Activated CD8-positive, alpha-beta T cell treated with anti-CD3 and anti-CD28 coated beads, Interleukin-2, amount 10 ng/mL, durations not matched to agents 7 days and 5 days (primary cell): ENCODE data around the gene ARHGEF37. TPM values are rescaled to one million over a fixed set of nuclear protein-coding genes. Genes with fewer than 3 reads are reported as not detected.
"Not testable (repeated sequence)": the region's sequence is repeated elsewhere in the genome, so short reads cannot be mapped to it uniquely, and the experiment has no call there.

Experiments
- ATAC-seq: fragments of 150-1000 bp; cut with Tn5 transposase; one replicate; pipeline ENCODE4 v1.10.0; 2021; ENCODE audit warnings: moderate library complexity
- CTCF ChIA-PET: fragments of 350-600 bp; sonication (Branson Sonifier 250); formaldehyde crosslinking; loops from one replicate; lab custom pipeline; 2021; ENCODE audit warnings: antibody characterized with exemption; lab: Charles Lee
- POLR2A ChIA-PET: fragments of 350-600 bp; sonication (Branson Sonifier 250); formaldehyde crosslinking; loops from one replicate; lab custom pipeline; 2021; ENCODE audit warnings: antibody characterized with exemption; lab: Charles Lee
- DNase-seq: peaks from one replicate; pipeline ENCODE4 v3.0.0-alpha.2; 2020
- H3K27ac Mint-ChIP-seq: one replicate; pipeline ENCODE4 v1.8.0; 2021; ENCODE audit warnings: mild to moderate bottlenecking, mixed read lengths
- H3K27me3 Mint-ChIP-seq: one replicate; pipeline ENCODE4 v1.8.0; 2021; ENCODE audit warnings: low read depth, mixed read lengths
- H3K36me3 Mint-ChIP-seq: one replicate; pipeline ENCODE4 v1.8.0; 2021; ENCODE audit warnings: low read depth, mixed read lengths
- H3K4me1 Mint-ChIP-seq: one replicate; pipeline ENCODE4 v1.8.0; 2021; ENCODE audit warnings: low read depth, mixed read lengths
- H3K4me3 Mint-ChIP-seq: one replicate; pipeline ENCODE4 v1.8.0; 2021; ENCODE audit warnings: mild to moderate bottlenecking, mixed read lengths
- H3K9me3 Mint-ChIP-seq: one replicate; pipeline ENCODE4 v1.8.0; 2022; ENCODE audit warnings: mixed read lengths; ENCODE audit not compliant: insufficient read depth
- total RNA-seq, 2 experiments: library from RNA; stranded (reverse); gene quantifications; one replicate each; pipeline ENCODE4 v1.2.3, GENCODE V29; 2021

Gene ARHGEF37
- total RNA-seq, 2 experiments from 2014 or later: 1.0 to 1.4 TPM

DNA sequence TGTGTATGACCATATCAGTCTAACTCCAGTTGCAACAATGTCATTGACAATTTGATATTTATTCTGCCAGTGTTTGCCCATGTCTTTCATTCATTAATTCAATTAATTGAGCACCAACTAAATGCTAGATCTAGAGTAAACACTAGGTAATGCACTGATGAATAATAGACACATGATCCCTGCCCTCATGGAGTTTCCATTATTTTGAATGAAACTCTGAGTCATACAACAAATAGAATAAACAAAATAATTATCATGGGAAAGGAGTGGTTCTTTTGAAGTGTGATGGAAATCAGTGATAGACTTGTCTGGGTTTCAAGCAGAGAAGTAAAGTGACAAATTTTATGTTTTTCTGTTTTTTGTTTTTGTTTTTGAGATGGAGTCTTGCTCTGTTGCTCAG lies 4.6 kb downstream of the ARHGEF37 start:
- no peaks in the 10 kb centered on the region for H3K36me3 Mint-ChIP-seq
- ChIA-PET CTCF (no interaction called here), POLR2A (no interaction called here)
- H3K9me3 Mint-ChIP-seq: no peaks in the 10 kb centered on the region
- DNase-seq: no peak
- H3K27me3 Mint-ChIP-seq: peaks cover 10% of the 10 kb centered on the region
- H3K27ac Mint-ChIP-seq: no peak overlapping the region
- H3K4me1 Mint-ChIP-seq: peaks cover 5% of the 10 kb centered on the region
- no peak overlapping the region for H3K4me3 Mint-ChIP-seq
- ATAC-seq: no peak

DNA sequence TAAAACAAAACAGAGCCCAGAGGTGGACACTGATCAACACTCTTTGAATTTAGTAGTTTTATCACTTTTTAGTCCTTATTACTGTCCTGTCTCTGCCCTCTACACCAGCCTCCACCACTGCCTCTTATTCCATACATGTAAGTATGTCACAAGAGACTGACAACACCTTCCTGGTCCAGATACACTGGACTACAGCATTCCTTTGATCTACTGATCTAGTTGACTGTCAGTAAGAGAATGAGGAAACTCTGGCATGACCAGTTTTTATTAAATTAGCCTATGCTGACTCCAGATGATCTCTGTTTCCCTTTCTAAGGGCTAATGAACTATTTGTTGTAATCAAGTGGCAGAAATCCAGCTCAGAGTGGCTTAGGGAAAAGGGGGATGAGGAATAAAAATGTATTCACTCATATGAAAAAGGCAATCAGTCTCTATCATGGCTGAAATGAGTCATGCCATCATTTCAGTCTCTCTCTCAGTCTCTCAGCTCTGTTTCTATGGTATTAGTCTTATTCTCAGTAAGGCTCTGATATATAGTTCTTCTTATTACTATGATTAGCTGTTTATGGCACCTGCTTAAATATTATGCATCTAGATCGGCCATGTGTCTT lies 5.5 kb downstream of the ARHGEF37 start:
- H3K27ac Mint-ChIP-seq: no peak overlapping the region
- H3K9me3 Mint-ChIP-seq: no peaks in the 10 kb centered on the region
- DNase-seq (no peak), ATAC-seq (no peak)
- ChIA-PET POLR2A (interaction anchor here (0.9 kb wide), 1 partner anchor 25 kb away, joined by 3 read pairs; no protein-coding TSS in a partner anchor), CTCF (interaction anchor here (0.6 to 1.0 kb wide), 4 partner anchors 11 to 219 kb away, joined by 3 to 4 read pairs (median 3); no protein-coding TSS in a partner anchor)
- H3K4me3 Mint-ChIP-seq: no peak overlapping the region
- no peaks in the 10 kb centered on the region for H3K36me3 Mint-ChIP-seq
- H3K4me1 Mint-ChIP-seq: peaks cover under 1% of the 10 kb centered on the region
- peaks cover 6% of the 10 kb centered on the region for H3K27me3 Mint-ChIP-seq

- Mint-ChIP-seq H3K27ac (no peak overlapping the region), H3K36me3 (no peaks in the 10 kb centered on the region), H3K4me1 (no peaks in the 10 kb centered on the region), H3K9me3 (no peaks in the 10 kb centered on the region), H3K27me3 (peaks cover 3% of the 10 kb centered on the region), H3K4me3 (no peak overlapping the region)
- ChIA-PET POLR2A (no interaction called here), CTCF (no interaction called here)
- ATAC-seq (no peak), DNase-seq (no peak)
These were observed 7.6 kb downstream of the ARHGEF37 start for GRCh38 chr5:149588936-149589335.

DNA sequence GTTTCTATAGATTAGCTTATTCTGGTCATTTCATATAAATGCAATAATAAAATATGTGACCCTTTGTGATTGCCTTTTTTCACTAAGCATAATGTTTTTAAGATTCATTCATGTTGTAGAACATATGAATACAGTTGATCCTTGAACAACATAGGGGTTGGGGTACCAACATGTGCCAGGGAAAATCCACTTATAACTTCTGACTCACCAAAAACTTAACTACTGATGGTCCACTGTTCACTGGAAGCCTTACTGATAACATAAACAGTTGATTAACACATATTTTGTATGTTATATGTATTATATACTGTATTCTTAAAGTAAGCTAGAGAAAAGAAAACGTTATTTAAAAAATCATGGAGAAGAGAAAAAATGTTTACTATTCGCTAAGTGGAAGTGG lies 12.1 kb downstream of the ARHGEF37 start:
- H3K4me3 Mint-ChIP-seq: no peak overlapping the region
- H3K4me1 Mint-ChIP-seq: no peaks in the 10 kb centered on the region
- no peaks in the 10 kb centered on the region for H3K9me3 Mint-ChIP-seq
- CTCF ChIA-PET: no interaction called here
- H3K36me3 Mint-ChIP-seq: no peaks in the 10 kb centered on the region
- POLR2A ChIA-PET: no interaction called here
- no peak overlapping the region for H3K27ac Mint-ChIP-seq
- no peak for ATAC-seq
- DNase-seq: no peak
- peaks cover 5% of the 10 kb centered on the region for H3K27me3 Mint-ChIP-seq

GRCh38 chr5:149594206-149594895 lies 13.1 kb downstream of the ARHGEF37 start:
- POLR2A ChIA-PET: no interaction called here
- no peak for ATAC-seq
- H3K4me3 Mint-ChIP-seq: no peak overlapping the region
- no peaks in the 10 kb centered on the region for H3K9me3 Mint-ChIP-seq
- DNase-seq: no peak
- H3K27ac Mint-ChIP-seq: no peak overlapping the region
- H3K36me3 Mint-ChIP-seq: no peaks in the 10 kb centered on the region
- CTCF ChIA-PET: interaction anchor here (1.5 to 1.7 kb wide), 2 partner anchors 11 to 30 kb away, joined by 3 to 4 read pairs; no protein-coding TSS in a partner anchor
- no peaks in the 10 kb centered on the region for H3K4me1 Mint-ChIP-seq
- peaks cover 5% of the 10 kb centered on the region for H3K27me3 Mint-ChIP-seq

DNA sequence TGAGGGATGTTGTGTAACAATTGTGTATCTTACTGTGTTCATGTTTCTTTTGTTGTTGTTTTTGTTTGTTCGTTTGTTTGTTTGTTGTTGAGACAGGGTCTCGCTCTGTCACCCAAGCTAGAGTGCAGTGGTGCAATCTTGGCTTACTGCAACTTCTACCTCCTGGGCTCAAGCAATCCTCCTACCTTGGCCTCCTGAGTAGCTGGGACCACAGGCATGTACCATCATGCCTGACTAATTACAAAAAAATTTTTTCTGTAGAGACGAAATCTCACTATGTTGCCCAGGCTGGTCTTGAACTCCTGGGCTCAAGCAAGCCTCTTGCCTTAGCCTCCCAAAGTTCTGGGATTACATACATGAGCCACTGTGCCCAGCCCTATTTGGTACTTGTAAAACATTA lies 13.8 kb downstream of the ARHGEF37 start:
- ATAC-seq, H3K4me1 Mint-ChIP-seq, DNase-seq, H3K27me3 Mint-ChIP-seq, H3K4me3 Mint-ChIP-seq, H3K27ac Mint-ChIP-seq, POLR2A ChIA-PET, H3K9me3 Mint-ChIP-seq, H3K36me3 Mint-ChIP-seq: not testable (repeated sequence)
- CTCF ChIA-PET: interaction anchor here (1.0 to 1.7 kb wide), 3 partner anchors 11 to 30 kb away, joined by 3 to 4 read pairs (median 3); no protein-coding TSS in a partner anchor

DNA sequence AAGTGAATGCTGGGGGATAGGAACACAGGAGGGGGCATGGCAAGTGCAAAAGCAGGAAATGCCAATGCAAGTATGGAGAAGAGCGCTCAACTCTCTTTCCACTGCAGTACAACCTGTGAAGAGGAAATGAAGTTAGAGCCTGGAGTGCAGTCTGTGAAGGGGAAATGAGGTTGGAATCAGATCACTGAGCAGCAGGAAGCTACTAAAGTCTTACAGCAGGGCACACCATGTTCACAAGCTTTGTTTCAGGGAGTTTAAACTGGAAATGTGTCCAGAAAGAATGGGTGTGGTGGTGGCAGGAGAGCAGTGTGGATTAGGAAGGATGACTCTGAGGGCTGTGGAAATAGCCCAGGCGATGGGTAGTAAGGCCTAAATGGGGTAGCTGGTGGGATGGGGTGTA lies 15.4 kb downstream of the ARHGEF37 start:
- ChIA-PET CTCF (interaction anchor here (0.9 kb wide), 1 partner anchor 32 kb away, joined by 3 read pairs; no protein-coding TSS in a partner anchor), POLR2A (no interaction called here)
- DNase-seq: no peak
- Mint-ChIP-seq H3K27ac (no peak overlapping the region), H3K9me3 (no peaks in the 10 kb centered on the region), H3K36me3 (no peaks in the 10 kb centered on the region), H3K4me1 (no peaks in the 10 kb centered on the region), H3K4me3 (no peak overlapping the region), H3K27me3 (peaks cover 5% of the 10 kb centered on the region)
- no peak for ATAC-seq

DNA sequence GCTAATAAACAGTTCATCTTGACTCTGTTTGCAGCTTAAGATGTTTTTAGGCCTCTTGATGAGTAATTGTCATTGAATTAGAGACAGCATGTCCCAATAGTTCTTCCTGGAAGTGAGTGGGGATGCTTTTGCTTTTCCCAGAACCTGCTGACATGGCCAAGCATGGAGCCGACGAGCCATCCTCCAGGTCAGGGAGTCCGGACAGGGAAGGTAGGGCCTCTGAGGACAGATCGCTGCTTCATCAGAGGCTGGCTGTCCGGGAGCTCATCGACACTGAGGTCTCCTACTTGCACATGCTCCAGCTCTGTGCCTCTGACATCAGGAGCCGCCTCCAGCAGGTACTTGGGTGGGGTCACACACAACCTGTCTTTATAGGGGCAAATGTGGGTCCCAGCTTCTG lies 16.3 kb downstream of the ARHGEF37 start:
- H3K36me3 Mint-ChIP-seq: no peaks in the 10 kb centered on the region
- no peaks in the 10 kb centered on the region for H3K9me3 Mint-ChIP-seq
- peaks cover 11% of the 10 kb centered on the region for H3K27me3 Mint-ChIP-seq
- DNase-seq (no peak), ATAC-seq (no peak)
- no peaks in the 10 kb centered on the region for H3K4me1 Mint-ChIP-seq
- no peak overlapping the region for H3K27ac Mint-ChIP-seq
- ChIA-PET CTCF (interaction anchor here (0.9 kb wide), 1 partner anchor 33 kb away, joined by 3 read pairs; no protein-coding TSS in a partner anchor), POLR2A (interaction anchor here (0.5 kb wide), 1 partner anchor 382 kb away, joined by 3 read pairs; no protein-coding TSS in a partner anchor)
- H3K4me3 Mint-ChIP-seq: no peak overlapping the region

DNA sequence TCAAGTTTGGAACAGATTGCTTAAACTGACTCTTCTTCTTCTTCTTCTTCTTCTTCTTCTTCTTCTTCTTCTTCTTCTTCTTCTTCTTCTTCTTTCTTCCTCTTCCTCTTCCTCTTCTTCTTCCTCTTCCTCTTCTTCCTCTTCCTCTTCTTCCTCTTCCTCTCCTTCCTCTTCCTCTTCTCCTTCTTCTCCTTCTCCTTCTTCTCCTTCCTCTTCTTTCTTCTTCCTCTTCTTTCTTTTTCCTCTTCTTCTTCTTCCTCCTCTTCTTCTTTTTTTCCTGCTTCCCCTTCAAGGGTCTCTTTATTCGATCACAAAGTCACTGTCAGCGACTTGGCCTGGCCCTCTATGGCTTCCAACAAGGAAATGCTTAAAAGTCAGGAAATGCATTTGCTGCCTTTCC lies 16.9 kb downstream of the ARHGEF37 start:
- H3K4me3 Mint-ChIP-seq, CTCF ChIA-PET: not testable (repeated sequence)
- peaks cover 12% of the 10 kb centered on the region for H3K27me3 Mint-ChIP-seq

DNA sequence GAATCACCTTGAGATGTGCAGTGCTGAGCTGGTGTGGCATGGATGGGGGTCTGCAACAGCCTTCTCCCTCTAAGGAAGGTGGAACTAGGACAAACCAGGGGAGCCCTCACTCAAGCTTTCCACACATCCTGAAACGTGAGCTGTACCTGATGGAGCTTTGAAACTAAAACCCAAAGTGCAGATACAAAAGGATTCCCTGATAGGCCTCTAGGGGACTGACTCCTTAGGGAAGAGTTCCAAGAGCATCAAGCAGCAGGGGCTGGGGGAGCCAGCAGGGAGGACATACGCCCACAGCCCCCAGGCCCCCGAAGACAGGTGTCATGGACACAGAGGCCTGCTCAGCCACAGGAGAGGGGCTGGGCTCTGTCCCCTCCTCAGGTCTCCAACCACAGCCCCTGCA lies 17.7 kb downstream of the ARHGEF37 start:
- CTCF ChIA-PET: no interaction called here
- H3K36me3 Mint-ChIP-seq: no peaks in the 10 kb centered on the region
- POLR2A ChIA-PET: no interaction called here

More for the DNA sequence above, 16.9 kb downstream of the ARHGEF37 start:
- POLR2A ChIA-PET, DNase-seq, ATAC-seq, H3K36me3 Mint-ChIP-seq, H3K9me3 Mint-ChIP-seq, H3K4me1 Mint-ChIP-seq, H3K27ac Mint-ChIP-seq: not testable (repeated sequence)

GRCh38 chr5:149599375-149599774 lies 18.1 kb downstream of the ARHGEF37 start:
- H3K9me3 Mint-ChIP-seq: no peaks in the 10 kb centered on the region
- POLR2A ChIA-PET: no interaction called here
- no peaks in the 10 kb centered on the region for H3K4me1 Mint-ChIP-seq
- DNase-seq (no peak), ATAC-seq (no peak)
- CTCF ChIA-PET: no interaction called here
- no peak overlapping the region for H3K4me3 Mint-ChIP-seq
- H3K36me3 Mint-ChIP-seq: no peaks in the 10 kb centered on the region
- no peak overlapping the region for H3K27ac Mint-ChIP-seq
- peaks cover 10% of the 10 kb centered on the region for H3K27me3 Mint-ChIP-seq

More for the DNA sequence above, 17.7 kb downstream of the ARHGEF37 start:
- DNase-seq: no peak
- Mint-ChIP-seq H3K27me3 (peaks cover 12% of the 10 kb centered on the region), H3K9me3 (no peaks in the 10 kb centered on the region), H3K27ac (no peak overlapping the region), H3K4me3 (no peak overlapping the region), H3K4me1 (no peaks in the 10 kb centered on the region)
- ATAC-seq: no peak

GRCh38 chr5:149600932-149601331 lies 19.6 kb downstream of the ARHGEF37 start:
- peaks cover 6% of the 10 kb centered on the region for H3K27me3 Mint-ChIP-seq
- POLR2A ChIA-PET: no interaction called here
- H3K27ac Mint-ChIP-seq: no peak overlapping the region
- no peak overlapping the region for H3K4me3 Mint-ChIP-seq
- ATAC-seq (no peak), DNase-seq (no peak)
- no peaks in the 10 kb centered on the region for H3K9me3 Mint-ChIP-seq
- peaks cover 4% of the 10 kb centered on the region for H3K4me1 Mint-ChIP-seq
- CTCF ChIA-PET: interaction anchor here (0.8 to 1.4 kb wide), 3 partner anchors 9 to 21 kb away, joined by 3 read pairs; no protein-coding TSS in a partner anchor
- no peaks in the 10 kb centered on the region for H3K36me3 Mint-ChIP-seq
